ENCODE measurements around the gene HTRA2. TPM values are rescaled to one million over a fixed set of nuclear protein-coding genes. Genes with fewer than 3 reads are reported as not detected.

The HTRA2 gene
- total RNA-seq, 2 donors from 2014 or later, result 28.7 to 29.3 TPM

GRCh38 chr2:74572178-74572925 is 42.6 kb downstream of the HTRA2 start:
- intact Hi-C loops (cut with DNase I), result no loop called here
- ATAC-seq (no peak), DNase-seq (no peak)

GRCh38 chr2:74573747-74574562 is 44.2 kb downstream of the HTRA2 start:
- peak in 1 of 2 donors; percentile 19 for ATAC-seq
- intact Hi-C loops (cut with DNase I), result no loop called here

GRCh38 chr2:74575320-74575719 is 45.6 kb downstream of the HTRA2 start:
- intact Hi-C loops (cut with DNase I), result no loop called here

More at GRCh38 chr2:74573747-74574562, 44.2 kb downstream of the HTRA2 start:
- DNase-seq, result no peak

GRCh38 chr2:74576211-74576862 is 46.6 kb downstream of the HTRA2 start:
- peak in 1 of 2 donors; percentile 15 for ATAC-seq
- intact Hi-C loops (cut with DNase I), result no loop called here
- no peak for DNase-seq

More at GRCh38 chr2:74575320-74575719, 45.6 kb downstream of the HTRA2 start:
- DNase-seq (no peak), ATAC-seq (no peak)

- DNase-seq (no peak), ATAC-seq (peak; percentile 84 to 87)
- intact Hi-C loops (cut with DNase I), result no loop called here
These were observed 47.1 kb downstream of the HTRA2 start for GRCh38 chr2:74576863-74577229.

- intact Hi-C loops (cut with DNase I), result no loop called here
- DNase-seq, result peak; percentile 38
These were observed 47.7 kb downstream of the HTRA2 start for GRCh38 chr2:74577448-74577847.

GRCh38 chr2:74578408-74578807 is 48.7 kb downstream of the HTRA2 start:
- intact Hi-C loops (cut with DNase I), result no loop called here
- ATAC-seq (no peak), DNase-seq (no peak)

More at GRCh38 chr2:74577448-74577847, 47.7 kb downstream of the HTRA2 start:
- ATAC-seq, result peak; percentile 64 to 87

GRCh38 chr2:74581463-74581862 is 51.7 kb downstream of the HTRA2 start:
- no peak for DNase-seq
- intact Hi-C loops (cut with DNase I), result loop anchor here in 1 of 2 donors (10.0 kb wide), 1 partner anchor 97 kb away; the partner anchor contains the start of genes CCDC142 and TTC31
- no peak for ATAC-seq

GRCh38 chr2:74582184-74582583 is 52.5 kb downstream of the HTRA2 start:
- DNase-seq (no peak), ATAC-seq (no peak)
- intact Hi-C loops (cut with DNase I), result loop anchor here in 1 of 2 donors (10.0 kb wide), 1 partner anchor 97 kb away; the partner anchor contains the start of genes CCDC142 and TTC31

Other genes with a start within 250 kb of the HTRA2 start
- 1 to 10 TPM; 1.2 to 1.7 TPM for gene SLC4A5, start 186.5 kb upstream of the HTRA2 start, total RNA-seq
- gene DCTN1, start 149.6 kb upstream of the HTRA2 start, total RNA-seq, result 100 to 1,000 TPM; 106 to 118 TPM
- gene C2orf81, start 108.3 kb upstream of the HTRA2 start, total RNA-seq, result under 1 TPM; 0.59 to 0.79 TPM
- 1 to 10 TPM; 4.1 to 5.5 TPM for gene WDR54, start 108.2 kb upstream of the HTRA2 start, total RNA-seq
- 10 to 100 TPM; 14.1 to 18.7 TPM for gene RTKN, start 88.0 kb upstream of the HTRA2 start, total RNA-seq
- gene INO80B, start 74.8 kb upstream of the HTRA2 start, total RNA-seq, result 10 to 100 TPM; 21.1 to 22.1 TPM
- 10 to 100 TPM; 42.2 to 56.7 TPM for gene WBP1, start 71.5 kb upstream of the HTRA2 start, total RNA-seq
- 10 to 100 TPM; 25.3 to 32.7 TPM for gene MOGS, start 64.6 kb upstream of the HTRA2 start, total RNA-seq
- gene MRPL53, start 57.3 kb upstream of the HTRA2 start, total RNA-seq, result 100 to 1,000 TPM; 110 to 127 TPM
- gene CCDC142, start 46.9 kb upstream of the HTRA2 start, total RNA-seq, result 1 to 10 TPM; 6.8 to 8.8 TPM
- 10 to 100 TPM; 11.9 TPM for gene TTC31, start 46.9 kb upstream of the HTRA2 start, total RNA-seq
- gene LBX2, start 30.3 kb upstream of the HTRA2 start, total RNA-seq, result 1 to 10 TPM in 1 of 2 donors, under 1 TPM in 1; 0.60 to 1.0 TPM
- 10 to 100 TPM; 18.3 to 24.0 TPM for gene PCGF1, start 22.2 kb upstream of the HTRA2 start, total RNA-seq
- not detected for gene TLX2, start 15.5 kb upstream of the HTRA2 start, total RNA-seq
- gene DQX1, start 3.7 kb upstream of the HTRA2 start, total RNA-seq, result not detected
- 10 to 100 TPM; 62.2 to 78.3 TPM for gene AUP1, start 227 bp upstream of the HTRA2 start, total RNA-seq
- gene LOXL3, start 24.0 kb downstream of the HTRA2 start, total RNA-seq, result 1 to 10 TPM; 4.1 to 8.4 TPM
- 10 to 100 TPM in 1 of 2 donors, 1 to 10 TPM in 1; 7.9 to 12.4 TPM for gene DOK1, start 24.8 kb downstream of the HTRA2 start, total RNA-seq
- gene M1AP, start 118.4 kb downstream of the HTRA2 start, total RNA-seq, result under 1 TPM; 0.44 to 0.65 TPM
- gene SEMA4F, start 124.3 kb downstream of the HTRA2 start, total RNA-seq, result 1 to 10 TPM; 3.4 to 6.1 TPM

All from left cardiac atrium (tissue), 4 donors.